ENCODE results near the gene RPL22. TPM values are rescaled to one million over a fixed set of nuclear protein-coding genes. Genes with fewer than 3 reads are reported as not detected.

The RPL22 gene
- total and polyA plus RNA-seq, 2 of the 8 experiments (the other 6 are each of a cell fraction or from before 2014, with no cell fraction given), result 133 to 521 TPM

- TF ChIP-seq MAFK (IDR thresholded peaks at IDR 0.05; ENCODE audit: low read depth, low read length) (no peak), KDM4A (IDR thresholded peaks at IDR 0.05; ENCODE audit: low read depth, low read length, severe bottlenecking) (no peak), USF2 (IDR thresholded peaks at IDR 0.05; ENCODE audit: low read length) (no peak), CHD2 (IDR thresholded peaks at IDR 0.05; ENCODE audit: low read length) (no peak), RNF2 (IDR thresholded peaks at IDR 0.05; ENCODE audit: borderline replicate concordance, low read depth, low read length, missing control alignments, poor library complexity, severe bottlenecking) (no peak), SRF (IDR thresholded peaks at IDR 0.05; ENCODE audit: low read depth, low read length) (no peak), RFX5 (IDR thresholded peaks at IDR 0.05; ENCODE audit: borderline replicate concordance, low read depth, low read length) (no peak)
Measured at GRCh38 chr1:6150006-6150938, 49.1 kb downstream of the RPL22 start (continued).
